IPS DF 6.9 (cell line): ENCODE data around the gene VMA21.

Source experiments
- DNase-seq: peaks from one replicate; pipeline ENCODE4 v3.0.0-alpha.2; 2013; ENCODE audit warnings: low read depth, low spot score
- H3K27ac ChIP-seq: one replicate; pipeline ENCODE4 v1.5.1; 2013; ENCODE audit warnings: low read length, control low read depth
- H3K27me3 ChIP-seq: 2 replicates; pipeline ENCODE4 v1.6.1; 2013; ENCODE audit warnings: mild to moderate bottlenecking, low read length; ENCODE audit not compliant: control insufficient read depth, insufficient read depth
- H3K36me3 ChIP-seq: 2 replicates; pipeline ENCODE4 v1.6.1; 2013; ENCODE audit warnings: low read length; ENCODE audit not compliant: control insufficient read depth, insufficient read depth
- H3K4me1 ChIP-seq: 2 replicates; pipeline ENCODE4 v1.6.1; 2013; ENCODE audit warnings: low read length; ENCODE audit not compliant: control insufficient read depth, insufficient read depth
- H3K4me3 ChIP-seq: 2 replicates; pipeline ENCODE4 v1.5.1; 2013; ENCODE audit warnings: mild to moderate bottlenecking, low read length
- H3K9me3 ChIP-seq: 2 replicates; pipeline ENCODE4 v1.6.1; 2013; ENCODE audit warnings: low read length, inconsistent platforms; ENCODE audit not compliant: control insufficient read depth, insufficient read depth
- WGBS: extraction: QIAGEN DNeasy Blood & Tissue Kit; methylation state at CpG from one replicate; pipeline ENCODE4 v1.1.7; 2013; ENCODE audit warnings: mixed read lengths, missing lambda C conversion rate; ENCODE audit not compliant: insufficient read length, insufficient coverage; 5-methylcytosine and 5-hydroxymethylcytosine counted together

The VMA21 gene

GRCh38 chrX:151396042-151396824 lies 773 bp upstream of the VMA21 start:
- no peak for DNase-seq
- no peaks in the 10 kb centered on the region for H3K9me3 ChIP-seq
- H3K27ac ChIP-seq: no peak overlapping the region
- H3K4me1 ChIP-seq: no peaks in the 10 kb centered on the region; the same call in 1 of the 2 replicates
- no CpG with 5 or more reads among the region's 20 CpGs for WGBS
- no peaks in the 10 kb centered on the region for H3K36me3 ChIP-seq
- peak overlapping the region; percentile 94; the same call in 1 of the 2 replicates for H3K4me3 ChIP-seq
- H3K27me3 ChIP-seq: no peaks in the 10 kb centered on the region

GRCh38 chrX:151397741-151398070 lies 700 bp downstream of the VMA21 start:
- no CpG with 5 or more reads among the region's 2 CpGs for WGBS
- H3K4me3 ChIP-seq: peak overlapping the region; percentile 94; the same call in 1 of the 2 replicates
- DNase-seq: no peak
- no peaks in the 10 kb centered on the region; the same call in 1 of the 2 replicates for H3K4me1 ChIP-seq
- no peaks in the 10 kb centered on the region for H3K9me3 ChIP-seq
- H3K36me3 ChIP-seq: no peaks in the 10 kb centered on the region
- H3K27me3 ChIP-seq: no peaks in the 10 kb centered on the region
- no peak overlapping the region for H3K27ac ChIP-seq

- Histone ChIP-seq H3K27ac (no peak overlapping the region), H3K27me3 (no peaks in the 10 kb centered on the region), H3K4me3 (no peak overlapping the region), H3K4me1 (no peaks in the 10 kb centered on the region; the same call in 1 of the 2 replicates), H3K9me3 (no peaks in the 10 kb centered on the region), H3K36me3 (no peaks in the 10 kb centered on the region)
- WGBS: no CpG with 5 or more reads among the region's 3 CpGs
- no peak for DNase-seq
Observed at GRCh38 chrX:151398346-151398745, 1.3 kb downstream of the VMA21 start.

GRCh38 chrX:151402719-151403390 lies 5.8 kb downstream of the VMA21 start:
- no CpG with 5 or more reads among the region's 22 CpGs for WGBS
- DNase-seq: no peak
- Histone ChIP-seq H3K4me1 (no peaks in the 10 kb centered on the region), H3K9me3 (no peaks in the 10 kb centered on the region), H3K27me3 (no peaks in the 10 kb centered on the region), H3K36me3 (no peaks in the 10 kb centered on the region), H3K4me3 (no peak overlapping the region), H3K27ac (no peak overlapping the region)

- Histone ChIP-seq H3K9me3 (no peaks in the 10 kb centered on the region), H3K4me1 (peaks cover 1% of the 10 kb centered on the region), H3K27ac (no peak overlapping the region), H3K27me3 (no peaks in the 10 kb centered on the region), H3K4me3 (no peak overlapping the region), H3K36me3 (no peaks in the 10 kb centered on the region)
- WGBS: no CpG with 5 or more reads among the region's 3 CpGs
- no peak for DNase-seq
Observed at GRCh38 chrX:151416579-151416978, 19.6 kb downstream of the VMA21 start.

GRCh38 chrX:151419782-151420181 lies 22.8 kb downstream of the VMA21 start:
- no peak overlapping the region for H3K4me3 ChIP-seq
- peaks cover 1% of the 10 kb centered on the region for H3K4me1 ChIP-seq
- no peaks in the 10 kb centered on the region for H3K9me3 ChIP-seq
- no peaks in the 10 kb centered on the region for H3K36me3 ChIP-seq
- H3K27me3 ChIP-seq: no peaks in the 10 kb centered on the region
- no peak overlapping the region for H3K27ac ChIP-seq
- no CpG with 5 or more reads among the region's 3 CpGs for whole genome bisulfite sequencing
- no peak for DNase-seq

GRCh38 chrX:151424505-151424904 lies 27.5 kb downstream of the VMA21 start:
- H3K9me3 ChIP-seq: no peaks in the 10 kb centered on the region
- no peak overlapping the region for H3K27ac ChIP-seq
- no peaks in the 10 kb centered on the region for H3K36me3 ChIP-seq
- no CpG with 5 or more reads among the region's 2 CpGs for WGBS
- H3K4me3 ChIP-seq: no peak overlapping the region
- no peaks in the 10 kb centered on the region for H3K27me3 ChIP-seq
- DNase-seq: no peak
- no peaks in the 10 kb centered on the region; the same call in 1 of the 2 replicates for H3K4me1 ChIP-seq

GRCh38 chrX:151448509-151448908 lies 51.5 kb downstream of the VMA21 start:
- H3K27ac ChIP-seq: no peak overlapping the region
- no peaks in the 10 kb centered on the region for H3K36me3 ChIP-seq
- no peaks in the 10 kb centered on the region for H3K4me1 ChIP-seq
- no CpG with 5 or more reads among the region's 1 CpG for WGBS
- no peaks in the 10 kb centered on the region for H3K27me3 ChIP-seq
- H3K4me3 ChIP-seq: no peak overlapping the region
- DNase-seq: no peak
- no peaks in the 10 kb centered on the region for H3K9me3 ChIP-seq

GRCh38 chrX:151458824-151459223 lies 61.8 kb downstream of the VMA21 start:
- no peak overlapping the region for H3K4me3 ChIP-seq
- H3K27me3 ChIP-seq: no peaks in the 10 kb centered on the region
- DNase-seq: no peak
- no peak overlapping the region for H3K27ac ChIP-seq
- no peaks in the 10 kb centered on the region for H3K9me3 ChIP-seq
- WGBS: no CpG with 5 or more reads among the region's 1 CpG
- no peaks in the 10 kb centered on the region for H3K36me3 ChIP-seq
- no peaks in the 10 kb centered on the region for H3K4me1 ChIP-seq
